Heart left ventricle (tissue), 13 donors: ENCODE measurements around the gene ZNF511.

Experiments
- CTCF ChIP-seq, 12 donors: fragments of 200-600 bp; sonication (generic) in 4 of 12; IDR thresholded peaks; one replicate each; pipeline versions ENCODE4 v1.5.0 to v1.8.0; 2018 to 2022; ENCODE audit warnings: antibody characterized with exemption in 12 of 12, mild to moderate bottlenecking in 5 of 12
- POLR2A ChIP-seq, 2 donors: fragments of 450-650 bp; IDR thresholded peaks; one replicate each; pipeline ENCODE4 v1.6.1; 2017; ENCODE audit warnings: antibody characterized with exemption in 2 of 2, mild to moderate bottlenecking in 2 of 2, moderate library complexity in 2 of 2
- donor health status: ischemic (EF 13 %, LVEDD 7.1; RV severe dilation, severe dysfunction).
- donor health status: DM: no; HTN: yes; CAD: no.
- donor health status: DM: no; HTN: no; CAD: no.
- donor health status: ischemic (EF 25% LVEDD 6.9; RV normal size, moderate dysfunction).
- donor health status: ischemic (EF 25% LVEDD 5.7; RV mildly dilated, moderate dysfunction).
- donor health status: ischemic (EF 35%, LVEDD 5.7; RV mildly dilated, moderate dysfunction).
- donor health status: nonischemic (EF 11% LVEDD 7.7; RV severe dilation, severe dysfunction).
- donor health status: DM: yes; HTN: yes; CAD: no.
- donor health status: PGD.
- donor health status: ischemic (EF 29% LVEDD 5.4; RV normal size, mild dysfunction).
- donor health status: nonischemic (EF 23%, LVEDD 6.1; RV moderate dilation, normal function).

- TF ChIP-seq CTCF (IDR thresholded peaks at IDR 0.05), result no peak
- TF ChIP-seq POLR2A (IDR thresholded peaks at IDR 0.05), result no peak
Measured at GRCh38 chr10:133260895-133261725, 47.6 kb upstream of the ZNF511 start.
